HG03469 (cell line): ENCODE measurements around the gene NTNG2.

Experiments
- ATAC-seq: cut with Tn5 transposase; IDR thresholded peaks from one replicate; pipeline ENCODE4 v1.9.1; 2021; ENCODE audit warnings: mild to moderate bottlenecking, moderate library complexity, moderate number of reproducible peaks; ENCODE audit not compliant: unreplicated experiment

The NTNG2 gene

GRCh38 chr9:132201139-132201538 lies 39.3 kb downstream of the NTNG2 start:
- ATAC-seq: no peak

- no peak for ATAC-seq
These were observed 40.2 kb downstream of the NTNG2 start for GRCh38 chr9:132201780-132202703.

- no peak for ATAC-seq
These were observed 43.0 kb downstream of the NTNG2 start for GRCh38 chr9:132204883-132205282.

GRCh38 chr9:132207215-132207614 lies 45.4 kb downstream of the NTNG2 start:
- ATAC-seq: no peak

- no peak for ATAC-seq
These were observed 46.2 kb downstream of the NTNG2 start for GRCh38 chr9:132207839-132208615.

GRCh38 chr9:132209228-132209627 lies 47.4 kb downstream of the NTNG2 start:
- no peak for ATAC-seq

GRCh38 chr9:132210472-132211145 lies 48.8 kb downstream of the NTNG2 start:
- no peak for ATAC-seq

- ATAC-seq: no peak
These were observed 49.7 kb downstream of the NTNG2 start for GRCh38 chr9:132211570-132211969.

- ATAC-seq: no peak
These were observed 52.3 kb downstream of the NTNG2 start for GRCh38 chr9:132214027-132214622.

- no peak for ATAC-seq
These were observed 55.2 kb downstream of the NTNG2 start for GRCh38 chr9:132216861-132217619.

- no peak for ATAC-seq
These were observed 56.4 kb downstream of the NTNG2 start for GRCh38 chr9:132218208-132218607.

- ATAC-seq: no peak
These were observed 60.1 kb downstream of the NTNG2 start for GRCh38 chr9:132221941-132222340.

- ATAC-seq: no peak
These were observed 62.8 kb downstream of the NTNG2 start for GRCh38 chr9:132224645-132225044.

GRCh38 chr9:132226571-132227430 lies 64.9 kb downstream of the NTNG2 start:
- no peak for ATAC-seq

GRCh38 chr9:132228062-132228461 lies 66.2 kb downstream of the NTNG2 start:
- no peak for ATAC-seq

- no peak for ATAC-seq
These were observed 68.7 kb downstream of the NTNG2 start for GRCh38 chr9:132230605-132231004.

- ATAC-seq: no peak
These were observed 69.3 kb downstream of the NTNG2 start for GRCh38 chr9:132231019-132231701.

- ATAC-seq: no peak
These were observed 70.7 kb downstream of the NTNG2 start for GRCh38 chr9:132232522-132232921.

- ATAC-seq: no peak
These were observed 71.3 kb downstream of the NTNG2 start for GRCh38 chr9:132233138-132233537.
